Epithelial cell of esophagus (primary cell): ENCODE measurements around the gene WNT3.

Experiments
- DNase-seq: peaks from one replicate; pipeline ENCODE4 v3.0.0; 2010; ENCODE audit warnings: low read depth
- H3K4me3 ChIP-seq: 2 replicates; pipeline ENCODE4 v1.5.1; 2011; ENCODE audit warnings: mild to moderate bottlenecking, low read length, control low read depth
- TF ChIP-seq, protein P1 (sequence below): IDR thresholded peaks from 2 replicates; pipeline ENCODE4 v1.5.1; 2011; ENCODE audit warnings: low read depth, mild to moderate bottlenecking, low read length, control low read depth, inconsistent platforms; ENCODE audit not compliant: insufficient read depth; ENCODE audit errors: missing control alignments

The WNT3 gene

DNA sequence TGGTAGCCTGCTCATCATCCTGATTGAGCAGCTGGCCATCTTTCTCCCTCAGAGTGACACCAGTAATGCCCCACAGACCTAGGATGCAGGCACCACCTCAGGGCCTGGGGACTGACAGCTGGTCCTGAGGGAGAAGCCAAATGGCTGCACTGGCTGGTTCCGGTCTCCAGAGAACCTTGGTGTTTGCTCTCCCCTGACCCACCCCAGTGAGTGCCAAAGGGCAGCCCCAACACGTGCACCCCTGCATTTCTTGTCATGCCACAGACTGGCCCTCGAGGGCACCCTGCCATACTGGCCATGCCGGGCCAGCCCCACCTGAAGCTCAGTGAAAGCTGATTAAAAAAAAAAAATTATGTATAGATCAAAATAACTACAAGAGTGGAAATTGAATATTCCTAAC is 100.5 kb downstream of the WNT3 start:
- no peak overlapping the region for H3K4me3 ChIP-seq
- no peak for DNase-seq
- TF ChIP-seq, protein P1, sequence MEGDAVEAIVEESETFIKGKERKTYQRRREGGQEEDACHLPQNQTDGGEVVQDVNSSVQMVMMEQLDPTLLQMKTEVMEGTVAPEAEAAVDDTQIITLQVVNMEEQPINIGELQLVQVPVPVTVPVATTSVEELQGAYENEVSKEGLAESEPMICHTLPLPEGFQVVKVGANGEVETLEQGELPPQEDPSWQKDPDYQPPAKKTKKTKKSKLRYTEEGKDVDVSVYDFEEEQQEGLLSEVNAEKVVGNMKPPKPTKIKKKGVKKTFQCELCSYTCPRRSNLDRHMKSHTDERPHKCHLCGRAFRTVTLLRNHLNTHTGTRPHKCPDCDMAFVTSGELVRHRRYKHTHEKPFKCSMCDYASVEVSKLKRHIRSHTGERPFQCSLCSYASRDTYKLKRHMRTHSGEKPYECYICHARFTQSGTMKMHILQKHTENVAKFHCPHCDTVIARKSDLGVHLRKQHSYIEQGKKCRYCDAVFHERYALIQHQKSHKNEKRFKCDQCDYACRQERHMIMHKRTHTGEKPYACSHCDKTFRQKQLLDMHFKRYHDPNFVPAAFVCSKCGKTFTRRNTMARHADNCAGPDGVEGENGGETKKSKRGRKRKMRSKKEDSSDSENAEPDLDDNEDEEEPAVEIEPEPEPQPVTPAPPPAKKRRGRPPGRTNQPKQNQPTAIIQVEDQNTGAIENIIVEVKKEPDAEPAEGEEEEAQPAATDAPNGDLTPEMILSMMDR: no peak
